CD14-positive monocyte (primary cell): Measurements from ENCODE around the gene C3orf80. TPM values are rescaled to one million over a fixed set of nuclear protein-coding genes. Genes with fewer than 3 reads are reported as not detected.
A peak's percentile ranks its signal among the peaks of the same experiment; 100 is the strongest.
"Not testable (repeated sequence)": the region's sequence is repeated elsewhere in the genome, so short reads cannot be mapped to it uniquely, and the experiment has no call there.

Experiments used
- DNase-seq, 3 donors: peaks; one replicate each; pipeline ENCODE4 v3.0.0-alpha.2; 2011 to 2022
- H2AFZ ChIP-seq: 2 replicates; pipeline ENCODE4 v1.6.0; 2012; ENCODE audit warnings: mild to moderate bottlenecking, low read depth, low read length, inconsistent platforms; ENCODE audit not compliant: insufficient read depth, poor library complexity, severe bottlenecking
- H3K27ac ChIP-seq, 2 donors: 1 replicate in 1 of 2; 2 replicates in 1 of 2; pipeline ENCODE4 v1.5.1; 2012 to 2013; ENCODE audit warnings: low read length in 2 of 2, control low read depth in 1 of 2, inconsistent platforms in 1 of 2, low read depth in 1 of 2, mild to moderate bottlenecking in 1 of 2
- H3K27me3 ChIP-seq, 2 donors: one replicate each; pipeline versions ENCODE4 v1.6.0 to v1.6.1; 2011 to 2013; ENCODE audit warnings: low read length in 2 of 2; ENCODE audit not compliant: control insufficient read depth in 2 of 2, insufficient read depth in 2 of 2
- H3K36me3 ChIP-seq, 2 donors: replicated peaks in 1 of 2; 1 replicate in 1 of 2; 2 replicates in 1 of 2; pipeline versions ENCODE4 v1.5.1 to v1.6.1; 2012 to 2013; ENCODE audit warnings: low read length in 2 of 2, control low read depth in 1 of 2, inconsistent platforms in 1 of 2, mild to moderate bottlenecking in 1 of 2; ENCODE audit not compliant: insufficient read depth in 2 of 2, control insufficient read depth in 1 of 2
- H3K4me1 ChIP-seq, 2 donors: 1 replicate in 1 of 2; 2 replicates in 1 of 2; pipeline versions ENCODE4 v1.5.1 to v1.6.1; 2012 to 2013; ENCODE audit warnings: low read length in 2 of 2, control low read depth in 1 of 2, inconsistent platforms in 1 of 2, mild to moderate bottlenecking in 1 of 2, moderate library complexity in 1 of 2; ENCODE audit not compliant: insufficient read depth in 2 of 2, control insufficient read depth in 1 of 2
- H3K4me2 ChIP-seq: replicated peaks from 2 replicates; pipeline ENCODE3; 2012; ENCODE audit warnings: low read length, moderate library complexity, mild to moderate bottlenecking; ENCODE audit not compliant: poor library complexity, severe bottlenecking; ENCODE audit errors: extremely low read depth
- H3K4me3 ChIP-seq, 3 experiments: fragments of 200-600 bp in 1 of 3; sonication (generic) in 1 of 3; replicated peaks in 1 of 3; 1 replicate in 2 of 3; 2 replicates in 1 of 3; pipeline ENCODE4 v1.5.1; 2011 to 2013; ENCODE audit warnings: low read length in 3 of 3, mild to moderate bottlenecking in 3 of 3, control low read depth in 2 of 3, low read depth in 2 of 3, inconsistent platforms in 1 of 3, moderate library complexity in 1 of 3
- H3K79me2 ChIP-seq: 2 replicates; pipeline ENCODE4 v1.6.0; 2012; ENCODE audit warnings: mild to moderate bottlenecking, control low read depth, inconsistent platforms, low read length, moderate library complexity; ENCODE audit not compliant: insufficient read depth
- H3K9ac ChIP-seq: 2 replicates; pipeline ENCODE4 v1.6.0; 2017; ENCODE audit warnings: low read length, mild to moderate bottlenecking; ENCODE audit not compliant: insufficient read depth, poor library complexity, severe bottlenecking
- H3K9me3 ChIP-seq, 2 donors: replicated peaks in 1 of 2; 1 replicate in 1 of 2; 2 replicates in 1 of 2; pipeline versions ENCODE4 v1.5.1 to v1.6.1; 2012 to 2013; ENCODE audit warnings: low read length in 2 of 2, control low read depth in 1 of 2; ENCODE audit not compliant: control insufficient read depth in 1 of 2, insufficient read depth in 1 of 2
- H4K20me1 ChIP-seq: 2 replicates; pipeline ENCODE4 v1.6.0; 2012; ENCODE audit warnings: mild to moderate bottlenecking, low read length, control low read depth, moderate library complexity; ENCODE audit not compliant: insufficient read depth
- H3K27ac Mint-ChIP-seq, 7 donors: one replicate each; pipeline ENCODE4 v1.8.0; 2020; ENCODE audit warnings: mild to moderate bottlenecking in 7 of 7, mixed read lengths in 7 of 7, moderate library complexity in 6 of 7, inconsistent platforms in 2 of 7
- H3K27me3 Mint-ChIP-seq, 3 donors: one replicate each; pipeline ENCODE4 v1.8.0; 2021 to 2022; ENCODE audit warnings: low read depth in 3 of 3, mild to moderate bottlenecking in 3 of 3, mixed read lengths in 3 of 3, moderate library complexity in 3 of 3, inconsistent platforms in 1 of 3
- H3K36me3 Mint-ChIP-seq, 2 donors: one replicate each; pipeline ENCODE4 v1.8.0; 2020; ENCODE audit warnings: mixed read lengths in 2 of 2, inconsistent platforms in 1 of 2, mild to moderate bottlenecking in 1 of 2
- H3K4me1 Mint-ChIP-seq: one replicate; pipeline ENCODE4 v1.8.0; 2020; ENCODE audit warnings: mild to moderate bottlenecking, mixed read lengths
- H3K4me3 Mint-ChIP-seq, 2 donors: one replicate each; pipeline ENCODE4 v1.8.0; 2020; ENCODE audit warnings: mild to moderate bottlenecking in 2 of 2, mixed read lengths in 2 of 2, moderate library complexity in 1 of 2
- H3K9me3 Mint-ChIP-seq, 7 donors: one replicate each; pipeline ENCODE4 v1.8.0; 2020 to 2022; ENCODE audit warnings: mixed read lengths in 7 of 7, mild to moderate bottlenecking in 6 of 7, moderate library complexity in 6 of 7, inconsistent platforms in 2 of 7
- WGBS: methylation state at CpG from one replicate; pipeline ENCODE4 v1.1.5; 2013; ENCODE audit warnings: missing lambda C conversion rate; ENCODE audit not compliant: insufficient coverage; 5-methylcytosine and 5-hydroxymethylcytosine counted together
- intact Hi-C, 2 donors: fragments of 100-400 bp; cut with micrococcal nuclease; formaldehyde crosslinking; loops; one replicate each; pipeline versions ENCODE4 v1.15.0 to v1.15.1; 2023
- polyA plus RNA-seq, 3 donors: library from polyadenylated mRNA; depleted of rRNA in 1 of 3; unstranded in 2 of 3; stranded (reverse) in 1 of 3; fragments of 300-500 nt in 2 of 3; fragments of >200 nt in 1 of 3; fragmentation: Illumina TruSeq in 2 of 3; gene quantifications; 1 replicate in 2 of 3; 2 replicates in 1 of 3; pipeline ENCODE4 v1.2.3, GENCODE V29; 2012 to 2021
- TF ChIP-seq, protein P1 (sequence below): fragments of 200-600 bp; IDR thresholded peaks from one replicate; pipeline ENCODE4 v1.8.0; 2022; ENCODE audit warnings: antibody characterized with exemption, mild to moderate bottlenecking

The C3orf80 gene
- polyA plus RNA-seq, 3 donors = 0.03 TPM; not detected in 2

DNA sequence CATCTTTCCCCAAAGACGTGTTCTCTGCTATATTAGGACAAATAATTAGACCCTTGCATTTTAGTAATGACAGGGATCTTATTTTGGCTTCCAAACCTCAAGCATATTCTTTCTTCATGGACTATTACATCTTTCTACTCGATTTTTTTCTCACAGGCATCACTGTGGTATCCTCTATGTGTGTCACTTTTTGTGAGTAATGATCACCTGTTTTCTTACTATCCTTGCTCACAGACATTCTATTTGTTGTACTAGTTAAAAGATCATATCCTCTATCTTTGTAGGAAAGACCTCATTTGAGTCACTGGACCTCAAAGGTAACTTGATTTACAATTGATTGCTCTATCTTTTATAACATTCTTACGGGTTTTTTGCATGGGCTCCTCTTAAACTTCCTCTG is 6.8 kb downstream of the C3orf80 start:
- Histone ChIP-seq H3K4me1 (peaks cover under 1% of the 10 kb centered on the region in 2 donors), H3K4me2 (no peak overlapping the region), H3K4me3 (no peak overlapping the region), H2AFZ (no peak overlapping the region), H3K79me2 (no peaks in the 10 kb centered on the region), H3K9ac (no peak overlapping the region), H3K9me3 (no peaks in the 10 kb centered on the region), H3K27me3 (peaks cover 5 to 11% of the 10 kb centered on the region in 2 donors), H4K20me1 (no peaks in the 10 kb centered on the region), H3K27ac (no peak overlapping the region), H3K36me3 (no peaks in the 10 kb centered on the region)
- intact Hi-C loops = no loop called here
- no peak for DNase-seq
- Mint-ChIP-seq H3K4me1 (no peaks in the 10 kb centered on the region), H3K27ac (no peak overlapping the region), H3K4me3 (no peak overlapping the region), H3K27me3 (peaks cover 0 to 5% (median 4%) of the 10 kb centered on the region in 3 donors), H3K9me3 (peaks cover 0 to under 1% (median 0%) of the 10 kb centered on the region in 7 donors), H3K36me3 (no peaks in the 10 kb centered on the region)
- no CpG with 5 or more reads among the region's 3 CpGs for WGBS
- TF ChIP-seq, protein P1, sequence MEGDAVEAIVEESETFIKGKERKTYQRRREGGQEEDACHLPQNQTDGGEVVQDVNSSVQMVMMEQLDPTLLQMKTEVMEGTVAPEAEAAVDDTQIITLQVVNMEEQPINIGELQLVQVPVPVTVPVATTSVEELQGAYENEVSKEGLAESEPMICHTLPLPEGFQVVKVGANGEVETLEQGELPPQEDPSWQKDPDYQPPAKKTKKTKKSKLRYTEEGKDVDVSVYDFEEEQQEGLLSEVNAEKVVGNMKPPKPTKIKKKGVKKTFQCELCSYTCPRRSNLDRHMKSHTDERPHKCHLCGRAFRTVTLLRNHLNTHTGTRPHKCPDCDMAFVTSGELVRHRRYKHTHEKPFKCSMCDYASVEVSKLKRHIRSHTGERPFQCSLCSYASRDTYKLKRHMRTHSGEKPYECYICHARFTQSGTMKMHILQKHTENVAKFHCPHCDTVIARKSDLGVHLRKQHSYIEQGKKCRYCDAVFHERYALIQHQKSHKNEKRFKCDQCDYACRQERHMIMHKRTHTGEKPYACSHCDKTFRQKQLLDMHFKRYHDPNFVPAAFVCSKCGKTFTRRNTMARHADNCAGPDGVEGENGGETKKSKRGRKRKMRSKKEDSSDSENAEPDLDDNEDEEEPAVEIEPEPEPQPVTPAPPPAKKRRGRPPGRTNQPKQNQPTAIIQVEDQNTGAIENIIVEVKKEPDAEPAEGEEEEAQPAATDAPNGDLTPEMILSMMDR = no peak

DNA sequence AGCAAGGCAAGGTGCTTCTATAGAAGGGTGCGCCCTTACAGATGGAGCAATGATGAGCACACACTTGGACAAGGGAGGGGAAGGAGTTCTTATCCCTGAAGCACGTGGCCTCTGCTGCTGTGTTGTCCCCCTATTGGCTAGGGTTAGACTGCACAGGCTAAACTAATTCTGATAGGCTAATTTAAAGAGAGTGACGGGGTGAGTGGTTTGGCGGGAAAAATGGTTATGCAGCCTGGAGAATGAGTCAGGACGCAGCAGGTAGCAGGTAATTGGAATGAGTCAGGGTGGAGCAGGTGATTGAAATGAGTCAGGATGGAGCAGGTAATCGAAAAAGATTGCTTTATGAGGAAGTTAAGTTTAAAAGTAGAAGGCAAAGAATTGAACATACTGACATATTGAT is 15.5 kb downstream of the C3orf80 start:
- H3K27me3 Mint-ChIP-seq, H3K36me3 ChIP-seq, H2AFZ ChIP-seq, H3K36me3 Mint-ChIP-seq, H3K9me3 ChIP-seq, DNase-seq, H3K4me1 ChIP-seq, intact Hi-C loops, H3K79me2 ChIP-seq, H3K4me2 ChIP-seq, H3K4me3 ChIP-seq, H4K20me1 ChIP-seq, H3K27ac ChIP-seq, H3K9ac ChIP-seq, H3K4me1 Mint-ChIP-seq, H3K27me3 ChIP-seq, H3K4me3 Mint-ChIP-seq: not testable (repeated sequence)
- Mint-ChIP-seq H3K27ac (peak overlapping the region in 1 of 7 donors; percentile 16), H3K9me3 (peaks cover 8 to 27% (median 19%) of the 10 kb centered on the region in 7 donors)
- WGBS = 93% methylated on average over 5 of the region's 6 CpGs
